Mucosa of stomach (tissue), 1 donor: ENCODE results near the gene KRT4.

Experiments used
- H3K27me3 ChIP-seq: one replicate; pipeline ENCODE4 v1.7.0; 2013; ENCODE audit warnings: mild to moderate bottlenecking, low read length; ENCODE audit not compliant: control insufficient read depth, insufficient read depth
- H3K36me3 ChIP-seq: one replicate; pipeline ENCODE4 v1.7.0; 2013; ENCODE audit warnings: low read length; ENCODE audit not compliant: control insufficient read depth, insufficient read depth
- H3K4me1 ChIP-seq: one replicate; pipeline ENCODE4 v1.7.0; 2013; ENCODE audit warnings: mild to moderate bottlenecking, low read length; ENCODE audit not compliant: control insufficient read depth, insufficient read depth
- H3K4me3 ChIP-seq: one replicate; pipeline ENCODE4 v1.7.0; 2013; ENCODE audit warnings: low read length
- H3K9ac ChIP-seq: one replicate; pipeline ENCODE4 v1.7.0; 2013; ENCODE audit warnings: mild to moderate bottlenecking, low read length, moderate library complexity
- H3K9me3 ChIP-seq: one replicate; pipeline ENCODE4 v1.7.0; 2013; ENCODE audit warnings: mild to moderate bottlenecking, low read length, moderate library complexity; ENCODE audit not compliant: control insufficient read depth
- donor health status: Pancreatic carcinoma.

The KRT4 gene

GRCh38 chr12:52790427-52791270 lies 23.3 kb downstream of the KRT4 start:
- Histone ChIP-seq H3K9me3 (no peaks in the 10 kb centered on the region), H3K4me1 (no peaks in the 10 kb centered on the region), H3K36me3 (no peaks in the 10 kb centered on the region), H3K4me3 (no peak overlapping the region), H3K27me3 (peaks cover 33% of the 10 kb centered on the region), H3K9ac (no peak overlapping the region)

DNA sequence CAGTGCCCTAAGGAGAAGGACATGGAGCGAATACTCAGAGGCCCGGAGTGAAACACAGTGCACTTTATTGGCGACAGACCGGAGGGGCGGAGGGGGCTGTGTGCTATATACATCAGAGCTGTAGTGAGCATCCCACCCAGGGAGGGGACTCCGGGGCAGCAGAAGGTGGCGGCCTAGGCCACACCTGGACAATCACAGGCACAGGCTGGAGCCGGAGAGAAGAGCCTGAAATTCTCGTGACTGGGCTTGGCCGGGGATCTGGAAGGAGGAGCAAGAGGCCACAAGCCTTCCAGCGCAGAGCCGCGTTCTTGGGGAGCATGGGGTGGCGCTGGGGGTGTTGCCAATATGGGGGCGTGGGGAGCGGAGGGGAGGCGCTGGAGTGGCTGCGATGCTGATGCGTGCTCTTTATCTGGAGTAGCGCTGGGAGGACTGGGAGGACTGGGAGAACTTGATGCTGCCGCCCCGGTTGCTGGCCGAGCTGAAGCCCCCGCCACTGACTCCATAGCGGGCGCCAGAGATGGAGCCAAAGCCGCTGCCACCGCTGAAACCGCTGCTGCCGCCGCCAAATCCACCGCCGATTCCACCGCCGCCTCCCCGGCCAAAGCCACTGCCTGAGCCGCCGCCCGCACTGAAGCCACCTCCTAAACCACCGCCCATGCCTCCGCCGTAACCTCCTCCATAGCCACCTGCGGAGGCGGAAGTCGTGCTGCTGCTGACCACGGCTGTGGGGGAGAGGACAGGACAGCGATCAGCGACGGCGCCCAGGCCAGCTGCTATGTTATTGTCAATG lies 24.1 kb downstream of the KRT4 start:
- peaks cover 33% of the 10 kb centered on the region for H3K27me3 ChIP-seq
- H3K36me3 ChIP-seq: no peaks in the 10 kb centered on the region
- no peaks in the 10 kb centered on the region for H3K4me1 ChIP-seq
- H3K9me3 ChIP-seq: no peaks in the 10 kb centered on the region
- no peak overlapping the region for H3K9ac ChIP-seq
- H3K4me3 ChIP-seq: no peak overlapping the region

GRCh38 chr12:52788876-52789636 lies 24.9 kb downstream of the KRT4 start:
- no peak overlapping the region for H3K9ac ChIP-seq
- peaks cover 31% of the 10 kb centered on the region for H3K27me3 ChIP-seq
- no peaks in the 10 kb centered on the region for H3K9me3 ChIP-seq
- no peaks in the 10 kb centered on the region for H3K4me1 ChIP-seq
- no peak overlapping the region for H3K4me3 ChIP-seq
- no peaks in the 10 kb centered on the region for H3K36me3 ChIP-seq

DNA sequence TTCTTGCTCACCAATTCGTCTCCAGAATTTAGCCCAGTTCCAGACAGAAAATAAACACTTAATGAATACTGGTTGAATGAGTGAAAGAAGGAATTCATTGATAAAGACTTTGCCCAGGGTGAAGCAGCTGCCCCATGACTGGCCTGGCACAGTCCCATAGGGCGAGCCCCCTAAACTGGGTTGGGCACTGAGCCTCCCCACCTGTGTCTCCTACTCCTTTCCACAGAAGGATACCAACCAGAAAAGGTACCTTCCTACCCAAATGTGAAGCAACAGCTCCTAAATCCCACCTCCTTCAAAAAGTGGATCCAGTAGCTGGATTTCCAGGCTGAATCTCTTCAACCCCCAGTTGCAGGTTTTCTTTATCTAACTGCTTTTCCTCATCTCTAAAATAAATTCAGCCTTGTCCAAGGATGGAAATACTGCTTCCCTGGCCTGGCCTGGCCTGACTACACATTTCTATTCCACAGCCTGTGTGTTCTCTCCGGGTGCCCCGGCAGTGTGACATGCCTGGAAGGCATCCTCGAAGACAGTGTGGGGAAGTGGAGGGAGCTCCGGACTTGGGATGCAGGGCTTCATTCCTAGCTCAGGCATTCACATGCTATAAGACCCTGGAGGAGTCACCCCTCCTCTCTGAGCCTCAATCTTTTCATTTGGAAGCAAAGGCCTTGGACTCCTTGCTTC lies 25.6 kb downstream of the KRT4 start:
- no peak overlapping the region for H3K9ac ChIP-seq
- H3K27me3 ChIP-seq: peaks cover 28% of the 10 kb centered on the region
- H3K4me3 ChIP-seq: no peak overlapping the region
- no peaks in the 10 kb centered on the region for H3K4me1 ChIP-seq
- H3K36me3 ChIP-seq: no peaks in the 10 kb centered on the region
- H3K9me3 ChIP-seq: no peaks in the 10 kb centered on the region

DNA sequence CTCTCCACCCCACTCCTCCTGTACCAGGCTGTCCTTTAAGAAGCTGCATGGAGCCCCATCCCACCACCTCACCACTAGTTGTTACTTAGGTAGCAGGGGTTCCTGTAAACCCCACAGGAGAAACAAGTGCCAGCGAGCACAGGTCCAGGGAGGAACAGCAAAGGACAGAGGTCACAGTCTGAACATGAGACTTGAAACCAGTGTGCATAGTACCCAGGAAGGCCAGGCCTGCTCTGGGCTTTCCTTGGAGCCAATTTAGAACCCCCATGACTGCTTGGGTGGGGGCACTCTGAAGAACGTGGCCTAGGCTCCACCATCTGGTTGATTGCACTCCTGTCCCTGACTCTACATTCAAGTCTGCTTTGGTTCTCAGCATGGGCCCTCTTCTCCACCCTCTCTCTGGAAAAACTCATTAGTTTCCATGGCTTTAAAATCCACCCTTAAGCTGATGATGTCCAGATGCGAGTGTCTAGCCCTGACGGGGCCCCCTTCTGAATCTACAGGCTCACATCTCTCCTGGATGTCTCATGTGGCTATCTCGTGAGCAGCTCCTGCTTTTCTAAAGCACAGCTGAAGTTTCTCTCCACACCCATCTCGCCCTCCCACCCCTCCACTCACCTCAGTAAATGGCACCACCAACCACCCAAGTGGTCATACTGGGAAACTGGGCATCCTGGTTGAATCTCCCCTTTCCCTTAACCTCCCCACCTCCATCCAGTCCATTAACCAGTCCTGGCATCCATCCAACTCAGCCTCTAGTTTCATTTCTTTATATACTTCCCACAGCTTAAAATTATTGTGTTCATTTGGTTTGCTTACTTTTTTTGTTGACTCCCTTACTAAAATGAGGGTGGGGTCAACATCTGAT lies 26.4 kb downstream of the KRT4 start:
- Histone ChIP-seq H3K4me1 (no peaks in the 10 kb centered on the region), H3K4me3 (no peak overlapping the region), H3K36me3 (no peaks in the 10 kb centered on the region), H3K9me3 (no peaks in the 10 kb centered on the region), H3K27me3 (peaks cover 28% of the 10 kb centered on the region), H3K9ac (no peak overlapping the region)

DNA sequence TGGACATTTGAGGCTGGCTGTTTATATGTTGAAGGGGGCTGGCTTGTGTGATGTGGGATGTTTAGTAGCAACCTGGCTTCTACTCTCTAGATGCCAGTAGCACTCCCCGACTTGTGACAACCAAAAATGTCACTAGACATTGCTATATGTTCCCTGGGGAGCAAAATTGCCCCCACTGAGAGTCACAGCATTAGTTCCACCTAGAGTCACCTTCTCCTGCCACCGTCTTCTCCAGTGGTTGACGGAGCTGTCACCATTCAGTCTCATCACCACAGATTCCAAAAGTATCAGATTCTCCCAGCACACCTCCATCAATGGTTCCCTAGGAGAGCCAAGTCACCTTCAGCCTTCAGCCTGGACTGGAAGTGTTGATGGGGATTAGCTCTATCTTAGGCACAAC lies 29.0 kb downstream of the KRT4 start:
- peaks cover 15% of the 10 kb centered on the region for H3K27me3 ChIP-seq
- no peaks in the 10 kb centered on the region for H3K4me1 ChIP-seq

GRCh38 chr12:52783563-52784316 lies 30.2 kb downstream of the KRT4 start:
- no peak overlapping the region for H3K9ac ChIP-seq
- no peaks in the 10 kb centered on the region for H3K9me3 ChIP-seq

More for the DNA sequence above, 29.0 kb downstream of the KRT4 start:
- no peaks in the 10 kb centered on the region for H3K36me3 ChIP-seq
- H3K9ac ChIP-seq: no peak overlapping the region
- H3K4me3 ChIP-seq: no peak overlapping the region
- H3K9me3 ChIP-seq: no peaks in the 10 kb centered on the region

GRCh38 chr12:52782502-52782901 lies 31.4 kb downstream of the KRT4 start:
- Histone ChIP-seq H3K4me3 (no peak overlapping the region), H3K36me3 (no peaks in the 10 kb centered on the region), H3K27me3 (peaks cover 9% of the 10 kb centered on the region), H3K4me1 (no peaks in the 10 kb centered on the region), H3K9ac (no peak overlapping the region), H3K9me3 (no peaks in the 10 kb centered on the region)

More at GRCh38 chr12:52783563-52784316, 30.2 kb downstream of the KRT4 start:
- Histone ChIP-seq H3K27me3 (peaks cover 3% of the 10 kb centered on the region), H3K4me3 (no peak overlapping the region), H3K36me3 (no peaks in the 10 kb centered on the region), H3K4me1 (no peaks in the 10 kb centered on the region)

DNA sequence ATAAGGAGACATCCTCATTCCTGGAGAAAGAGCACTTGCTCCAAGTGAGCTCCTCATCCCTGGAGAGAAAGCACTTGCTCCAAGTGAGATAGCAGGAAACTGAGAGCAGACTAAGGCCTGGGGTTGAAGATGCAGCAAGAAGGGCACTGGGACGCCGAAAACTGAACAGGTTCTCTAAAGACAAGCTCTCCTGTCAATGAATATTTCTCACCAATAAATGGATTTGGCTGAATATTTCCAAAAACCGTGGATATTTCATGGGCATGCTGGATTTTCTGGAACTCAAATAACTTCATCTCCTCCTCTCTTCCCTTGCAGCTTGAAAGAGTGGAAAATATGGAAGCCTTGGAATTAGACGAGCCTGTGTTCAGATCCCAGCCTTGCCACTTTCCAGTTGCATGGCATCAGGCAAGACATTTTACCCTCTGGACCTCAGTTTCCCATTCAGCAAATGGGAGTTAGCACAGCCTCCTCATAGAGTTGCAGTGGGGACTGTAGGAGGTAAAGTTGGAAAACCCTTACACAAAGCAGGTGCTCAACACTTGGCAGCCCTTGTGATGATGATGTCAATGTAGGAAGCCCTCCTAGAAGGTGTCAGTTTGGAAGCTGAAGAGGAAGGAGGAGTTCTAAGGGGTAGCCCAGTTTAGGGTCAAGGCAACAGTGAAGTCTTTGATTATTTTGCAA lies 32.4 kb downstream of the KRT4 start:
- H3K9ac ChIP-seq: no peak overlapping the region
- no peaks in the 10 kb centered on the region for H3K4me1 ChIP-seq
- H3K4me3 ChIP-seq: no peak overlapping the region
- H3K9me3 ChIP-seq: no peaks in the 10 kb centered on the region
- H3K36me3 ChIP-seq: no peaks in the 10 kb centered on the region
- H3K27me3 ChIP-seq: peaks cover 13% of the 10 kb centered on the region

DNA sequence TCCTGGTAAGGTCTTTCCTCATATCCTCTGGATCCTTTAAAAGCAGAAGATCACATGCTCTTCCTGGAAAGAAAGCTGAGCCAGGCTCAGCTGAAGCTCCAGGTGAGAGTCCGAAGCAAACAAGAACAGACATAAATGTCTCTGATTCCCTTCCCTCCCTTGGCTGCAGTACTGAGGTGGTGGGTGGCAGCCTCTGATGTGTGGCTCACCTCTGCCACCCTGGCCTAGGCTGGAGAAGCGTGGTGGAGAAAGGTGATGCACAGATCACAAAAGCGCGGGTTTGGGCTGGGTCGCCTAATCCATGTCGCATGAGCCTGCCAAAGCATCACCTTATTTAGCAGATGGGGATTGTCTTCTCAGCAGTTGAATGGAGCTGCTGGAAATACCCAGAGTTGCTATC lies 34.0 kb downstream of the KRT4 start:
- H3K4me1 ChIP-seq: no peaks in the 10 kb centered on the region
- peaks cover 13% of the 10 kb centered on the region for H3K27me3 ChIP-seq
- no peaks in the 10 kb centered on the region for H3K9me3 ChIP-seq
- no peak overlapping the region for H3K9ac ChIP-seq
- no peaks in the 10 kb centered on the region for H3K36me3 ChIP-seq
- no peak overlapping the region for H3K4me3 ChIP-seq
